Erythroblast (primary cell): ENCODE measurements around the gene CKMT2.

Experiments
- GATA1 ChIP-seq: IDR thresholded peaks from 2 replicates; pipeline ENCODE4 v1.6.1; 2011; ENCODE audit warnings: low read depth, mild to moderate bottlenecking, control low read depth, low read length, moderate library complexity
- POLR2A ChIP-seq: IDR thresholded peaks from 2 replicates; pipeline ENCODE4 v1.6.1; 2011; ENCODE audit warnings: mild to moderate bottlenecking, low read length

- TF ChIP-seq POLR2A (no peak), GATA1 (no peak)
Observed at GRCh38 chr5:81288021-81288433, 54.9 kb downstream of the CKMT2 start.
